HAP-1 (cell line): ENCODE results near the gene SPON1.

Source experiments
- DNase-seq, 2 experiments: peaks; one replicate each; pipeline ENCODE4 v3.0.0-alpha.2; 2016 to 2020; ENCODE audit warnings: low spot score in 2 of 2
- H3K27me3 ChIP-seq: fragments of 250-450 bp; sonication (Bioruptor Pico); 2 replicates; pipeline ENCODE4 v1.5.1; 2020; ENCODE audit warnings: low read depth, mild to moderate bottlenecking, moderate library complexity
- H3K36me3 ChIP-seq: fragments of 250-450 bp; sonication (Bioruptor Pico); replicated peaks from 2 replicates; pipeline ENCODE4 v1.5.1; 2020; ENCODE audit warnings: mild to moderate bottlenecking
- H3K4me1 ChIP-seq: fragments of 250-450 bp; sonication (Bioruptor Pico); 2 replicates; pipeline ENCODE4 v1.5.1; 2020; ENCODE audit warnings: mild to moderate bottlenecking
- H3K4me3 ChIP-seq: fragments of 250-450 bp; sonication (Bioruptor Pico); 2 replicates; pipeline ENCODE4 v1.5.1; 2020; ENCODE audit warnings: mild to moderate bottlenecking, moderate library complexity
- H3K9me3 ChIP-seq: fragments of 250-450 bp; sonication (Bioruptor Pico); 2 replicates; pipeline ENCODE4 v1.5.1; 2020; ENCODE audit warnings: mild to moderate bottlenecking, moderate library complexity
- in situ Hi-C: fragments of 300-500 bp; cut with MboI; formaldehyde crosslinking; loops from 3 replicates; pipeline ENCODE4 v1.14.3; 2020; ENCODE audit warnings: low sequenced_read_pairs, inconsistent platforms, mixed read lengths

SPON1 gene

DNA sequence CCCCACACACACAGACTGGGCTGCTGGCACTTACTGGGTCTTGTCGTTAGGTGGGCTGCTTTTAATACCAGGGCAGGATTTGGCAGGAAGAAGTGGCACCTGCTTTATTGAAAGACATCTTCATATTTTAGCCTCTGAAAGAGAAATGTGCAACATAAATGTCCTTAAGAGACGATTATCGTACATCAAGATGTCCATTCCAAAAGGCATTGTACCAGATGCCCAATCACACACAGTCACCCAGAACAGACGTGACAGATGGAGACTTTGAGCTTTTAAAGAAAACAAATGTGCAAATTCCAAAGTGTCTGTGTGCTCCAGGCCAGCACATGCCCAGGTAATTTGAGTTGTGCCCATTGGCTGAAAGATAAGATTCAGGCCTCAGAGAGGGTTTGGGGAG is 240.8 kb downstream of the SPON1 start:
- H3K36me3 ChIP-seq: no peaks in the 10 kb centered on the region
- in situ Hi-C loops: no loop called here
- H3K4me1 ChIP-seq: no peaks in the 10 kb centered on the region
- no peak for DNase-seq
- no peak overlapping the region for H3K4me3 ChIP-seq
- peaks cover 13% of the 10 kb centered on the region for H3K27me3 ChIP-seq
- no peaks in the 10 kb centered on the region for H3K9me3 ChIP-seq

DNA sequence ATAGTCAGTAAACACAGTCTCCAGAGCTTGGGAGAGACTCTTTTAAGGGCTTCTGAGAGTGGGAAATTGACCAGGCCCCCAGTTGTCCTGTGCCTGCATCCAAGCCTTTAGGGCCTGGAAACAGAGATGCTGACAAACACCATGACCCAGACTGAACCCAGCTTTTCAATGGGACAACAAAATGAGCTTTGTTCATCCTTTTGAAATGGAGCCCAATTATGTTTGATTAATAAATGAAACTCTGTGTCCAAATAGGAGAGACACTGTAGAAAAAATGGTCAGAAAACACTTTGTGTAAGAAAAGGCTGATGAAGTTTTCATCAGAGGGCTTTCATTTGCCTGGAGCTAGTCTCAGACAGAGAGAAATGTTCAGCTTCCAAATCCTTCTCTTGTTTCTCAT is 250.5 kb downstream of the SPON1 start:
- H3K36me3 ChIP-seq: no peaks in the 10 kb centered on the region
- H3K27me3 ChIP-seq: peaks cover 6% of the 10 kb centered on the region; the same call in 1 of the 2 replicates
- H3K4me1 ChIP-seq: no peaks in the 10 kb centered on the region
- H3K9me3 ChIP-seq: no peaks in the 10 kb centered on the region
- in situ Hi-C loops: no loop called here
- H3K4me3 ChIP-seq: no peak overlapping the region
- DNase-seq: no peak

DNA sequence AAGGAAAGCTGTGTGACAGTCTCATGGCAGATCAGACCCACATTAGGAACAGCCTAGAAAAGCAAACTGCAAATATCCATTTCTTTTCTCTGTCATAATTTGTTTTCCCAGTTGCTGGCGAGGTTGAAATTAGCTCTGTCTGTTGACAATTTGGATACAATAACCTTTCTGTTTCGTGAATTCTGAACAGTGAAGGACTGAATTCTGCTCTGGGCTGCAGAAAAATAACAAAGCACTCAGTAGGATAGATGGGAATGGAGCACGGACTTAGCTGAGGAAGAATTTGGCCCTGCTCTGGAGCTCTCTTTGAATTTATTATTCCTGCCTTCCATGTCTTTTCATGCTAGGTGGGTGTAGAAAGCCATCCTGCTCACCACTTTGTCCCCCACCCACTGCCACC is 256.2 kb downstream of the SPON1 start:
- in situ Hi-C loops: no loop called here
- no peak for DNase-seq
- H3K36me3 ChIP-seq: no peaks in the 10 kb centered on the region
- H3K27me3 ChIP-seq: peaks cover 9% of the 10 kb centered on the region
- no peaks in the 10 kb centered on the region for H3K4me1 ChIP-seq
- no peaks in the 10 kb centered on the region for H3K9me3 ChIP-seq
- H3K4me3 ChIP-seq: no peak overlapping the region

DNA sequence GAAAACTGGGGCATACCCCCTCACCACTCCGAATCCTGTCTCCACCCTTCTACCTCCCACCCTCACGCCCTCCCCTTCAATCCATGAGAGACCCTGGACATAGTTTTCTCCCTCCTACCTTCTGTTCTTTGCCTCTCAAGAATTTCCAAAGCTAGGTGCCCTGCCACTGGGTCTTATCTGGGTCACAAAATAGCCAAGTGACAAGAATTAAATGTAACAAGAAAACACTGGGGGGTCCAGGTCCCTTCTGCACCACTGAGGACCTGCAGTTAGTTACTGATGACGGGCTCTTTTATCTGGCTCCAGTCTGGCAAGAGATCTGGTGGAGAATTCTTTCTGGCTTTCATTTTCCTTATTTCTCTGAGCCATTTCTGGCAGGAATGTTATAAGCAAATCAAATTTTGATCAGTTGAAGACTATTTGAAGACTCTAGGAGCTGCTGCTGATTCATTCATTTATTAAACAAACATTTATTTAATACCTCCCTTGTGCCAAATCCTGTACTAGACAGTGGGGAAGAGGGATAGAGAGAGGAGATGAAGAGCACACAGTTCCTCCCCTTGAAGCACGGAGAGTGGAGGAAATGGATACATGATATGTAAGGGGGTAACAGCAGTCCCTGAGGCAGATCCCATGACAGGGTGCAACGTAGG is 261.2 kb downstream of the SPON1 start:
- DNase-seq: no peak

DNA sequence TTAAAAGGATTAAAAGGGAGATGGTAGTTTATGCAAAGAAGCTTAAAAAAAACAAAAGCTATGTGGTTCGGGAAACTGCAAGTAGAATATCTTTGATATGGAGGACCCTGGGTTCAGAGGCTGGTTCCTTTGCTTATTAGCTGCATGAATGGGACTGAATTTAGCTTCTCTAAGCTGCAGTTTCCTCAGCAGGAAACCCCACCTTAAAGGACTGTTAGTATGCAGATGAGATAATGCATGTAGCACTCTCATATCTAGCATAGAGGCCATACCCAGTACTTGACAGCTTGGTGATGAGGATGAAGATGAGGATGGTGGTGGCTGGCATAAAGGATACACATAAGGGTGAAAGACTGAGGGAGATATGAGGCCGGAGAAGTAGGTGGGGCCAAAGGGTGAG is 261.9 kb downstream of the SPON1 start:
- no peaks in the 10 kb centered on the region for H3K36me3 ChIP-seq
- no peaks in the 10 kb centered on the region for H3K4me1 ChIP-seq
- in situ Hi-C loops: no loop called here
- H3K4me3 ChIP-seq: no peak overlapping the region
- DNase-seq: no peak
- H3K27me3 ChIP-seq: peaks cover 10% of the 10 kb centered on the region
- H3K9me3 ChIP-seq: no peaks in the 10 kb centered on the region

More for the DNA sequence above, 261.2 kb downstream of the SPON1 start:
- Histone ChIP-seq H3K4me1 (no peaks in the 10 kb centered on the region), H3K36me3 (no peaks in the 10 kb centered on the region), H3K27me3 (peaks cover 13% of the 10 kb centered on the region), H3K9me3 (no peaks in the 10 kb centered on the region), H3K4me3 (no peak overlapping the region)
- in situ Hi-C loops: no loop called here

DNA sequence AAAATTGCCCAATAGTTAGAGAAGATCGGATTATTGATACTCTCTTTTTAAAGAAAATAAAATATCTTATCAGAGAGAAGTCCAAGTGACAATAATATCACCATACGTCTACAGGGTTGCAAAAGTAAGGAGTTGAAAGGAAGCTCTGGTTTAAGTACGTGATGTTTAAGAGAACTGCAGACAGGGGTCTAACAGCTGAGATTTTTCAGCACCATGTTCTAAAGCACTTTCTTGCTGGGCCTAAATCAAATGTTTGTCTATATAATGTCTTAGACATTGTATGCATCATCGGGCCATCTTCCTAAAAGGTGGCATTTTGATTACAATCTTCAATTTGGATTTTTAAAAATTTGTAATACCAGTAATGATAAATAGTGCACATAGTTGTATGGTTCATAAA is 263.1 kb downstream of the SPON1 start:
- in situ Hi-C loops: loop anchor here (25.0 kb wide), 1 partner anchor 1013 kb away; no protein-coding TSS in a partner anchor
- DNase-seq: no peak
- H3K4me1 ChIP-seq: peaks cover 5% of the 10 kb centered on the region
- no peak overlapping the region for H3K4me3 ChIP-seq
- H3K27me3 ChIP-seq: peaks cover 12% of the 10 kb centered on the region
- no peaks in the 10 kb centered on the region for H3K36me3 ChIP-seq
- H3K9me3 ChIP-seq: no peaks in the 10 kb centered on the region

DNA sequence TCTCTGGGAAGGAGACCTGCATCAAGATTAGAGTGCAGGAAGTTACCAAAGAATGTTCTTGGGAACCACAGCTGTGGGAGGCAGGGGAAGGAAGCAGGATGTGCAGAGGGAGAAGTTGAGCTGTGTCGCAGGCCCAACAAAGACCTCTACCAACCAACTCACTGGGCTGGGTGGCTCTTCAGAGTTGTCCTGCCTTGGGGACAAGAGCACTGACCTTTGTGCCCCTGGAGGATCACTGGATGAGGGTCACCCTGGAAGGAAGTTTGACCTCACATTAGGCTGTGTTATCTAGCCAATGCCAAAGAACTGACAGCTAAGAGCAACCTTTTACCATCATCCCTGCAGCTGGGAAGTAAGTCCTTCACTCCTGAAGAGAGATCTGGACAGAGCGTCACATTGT is 265.8 kb downstream of the SPON1 start:
- in situ Hi-C loops: loop anchor here (25.0 kb wide), 1 partner anchor 1016 kb away; no protein-coding TSS in a partner anchor
- no peaks in the 10 kb centered on the region for H3K36me3 ChIP-seq
- no peaks in the 10 kb centered on the region for H3K9me3 ChIP-seq
- H3K27me3 ChIP-seq: peaks cover 25% of the 10 kb centered on the region
- peaks cover 5% of the 10 kb centered on the region for H3K4me1 ChIP-seq
- DNase-seq: no peak
- H3K4me3 ChIP-seq: no peak overlapping the region

DNA sequence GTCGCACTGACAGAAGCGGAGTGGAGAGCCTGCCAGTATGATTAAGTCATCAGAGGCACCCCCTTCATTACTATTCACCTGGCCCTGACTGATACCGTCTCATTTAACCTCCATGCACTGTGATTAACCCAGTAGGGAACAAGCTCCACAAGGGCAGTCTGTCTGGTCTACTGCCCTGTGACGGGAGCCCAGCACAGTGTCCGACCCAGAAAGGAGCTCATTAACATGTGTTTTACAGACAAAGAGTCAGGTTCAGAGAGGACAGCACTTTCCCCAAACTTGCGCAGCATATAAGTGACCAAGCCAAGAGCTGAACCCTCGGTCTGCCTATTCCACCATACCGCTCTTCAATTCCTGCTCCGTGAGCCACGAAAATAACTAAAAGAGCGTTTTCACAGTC is 266.9 kb downstream of the SPON1 start:
- Histone ChIP-seq H3K9me3 (no peaks in the 10 kb centered on the region), H3K27me3 (peaks cover 22% of the 10 kb centered on the region), H3K4me1 (peaks cover 5% of the 10 kb centered on the region), H3K4me3 (no peak overlapping the region), H3K36me3 (no peaks in the 10 kb centered on the region)
- in situ Hi-C loops: loop anchor here (25.0 kb wide), 1 partner anchor 1017 kb away; no protein-coding TSS in a partner anchor
- no peak for DNase-seq

DNA sequence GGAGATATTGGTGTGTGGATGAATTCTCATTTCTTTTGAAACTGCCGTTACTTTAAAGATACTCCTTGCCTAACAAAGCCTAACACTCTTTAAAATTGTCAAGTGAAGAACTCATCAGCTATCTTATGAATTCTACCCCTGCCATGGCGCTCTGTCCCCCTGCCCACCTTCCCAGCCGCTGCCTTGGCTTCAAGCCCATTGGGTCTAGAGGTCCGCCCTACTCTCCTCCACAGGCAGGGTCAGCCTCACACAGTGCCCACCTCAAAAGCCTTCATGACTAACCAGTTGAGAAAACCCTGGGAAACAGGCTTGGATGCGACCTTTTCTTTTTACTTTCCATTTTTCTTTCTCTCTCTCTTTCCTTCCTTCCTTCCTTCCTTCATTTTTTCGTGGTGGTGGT is 267.9 kb downstream of the SPON1 start:
- DNase-seq: no peak
- in situ Hi-C loops: loop anchor here (25.0 kb wide), 1 partner anchor 1018 kb away; no protein-coding TSS in a partner anchor
- H3K36me3 ChIP-seq: no peaks in the 10 kb centered on the region
- peaks cover 28% of the 10 kb centered on the region for H3K27me3 ChIP-seq
- peaks cover 5% of the 10 kb centered on the region for H3K4me1 ChIP-seq
- no peak overlapping the region for H3K4me3 ChIP-seq
- no peaks in the 10 kb centered on the region for H3K9me3 ChIP-seq

DNA sequence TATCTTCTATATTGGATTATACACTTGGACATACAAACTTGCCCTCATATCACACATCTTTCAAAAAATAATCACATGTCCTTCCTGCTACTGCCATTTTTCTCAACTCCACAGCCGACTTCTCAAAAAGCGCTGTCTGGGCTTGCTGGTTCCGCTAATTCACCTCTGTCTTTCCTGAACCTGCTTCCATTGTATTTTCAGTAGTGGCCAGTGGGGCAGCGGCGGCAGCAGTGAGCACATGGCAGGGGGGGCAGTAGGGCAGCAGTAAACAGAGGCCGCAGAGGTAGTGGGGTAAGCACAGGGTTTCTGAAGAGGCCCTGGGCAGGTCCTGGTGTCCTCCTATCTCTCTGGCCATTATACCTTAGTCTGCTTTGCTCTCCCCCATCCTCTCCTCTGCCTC is 270.1 kb downstream of the SPON1 start:
- peak in 1 of 2 experiments; percentile 46 for DNase-seq
- in situ Hi-C loops: loop anchor here (25.0 kb wide), 1 partner anchor 1020 kb away; no protein-coding TSS in a partner anchor
- Histone ChIP-seq H3K4me3 (no peak overlapping the region), H3K27me3 (peaks cover 27% of the 10 kb centered on the region), H3K36me3 (no peaks in the 10 kb centered on the region), H3K4me1 (peaks cover 5% of the 10 kb centered on the region), H3K9me3 (no peaks in the 10 kb centered on the region)

DNA sequence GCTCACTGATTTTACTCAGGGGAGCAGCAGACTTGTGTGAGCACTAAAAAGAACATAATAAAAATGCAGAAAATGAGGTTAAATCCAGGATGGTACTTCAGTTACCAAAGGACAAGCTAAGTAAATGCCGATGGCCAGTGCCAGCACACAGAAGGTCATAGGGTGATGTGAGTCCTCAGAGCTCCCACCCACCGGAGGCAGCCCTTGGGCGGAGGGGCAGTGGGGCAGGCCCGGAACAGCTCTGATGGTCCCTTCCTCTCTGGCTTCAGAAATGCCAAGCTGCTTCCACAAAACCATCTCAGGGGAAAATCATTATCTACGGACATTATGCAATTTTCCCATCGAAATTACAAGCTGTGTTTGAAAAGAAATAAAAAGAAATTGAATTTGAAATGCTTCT is 271.9 kb downstream of the SPON1 start:
- Histone ChIP-seq H3K36me3 (no peaks in the 10 kb centered on the region), H3K4me1 (peaks cover 5% of the 10 kb centered on the region), H3K4me3 (no peak overlapping the region), H3K9me3 (no peaks in the 10 kb centered on the region), H3K27me3 (peaks cover 41% of the 10 kb centered on the region)
- in situ Hi-C loops: loop anchor here (25.0 kb wide), 1 partner anchor 1022 kb away; no protein-coding TSS in a partner anchor
- DNase-seq: no peak

DNA sequence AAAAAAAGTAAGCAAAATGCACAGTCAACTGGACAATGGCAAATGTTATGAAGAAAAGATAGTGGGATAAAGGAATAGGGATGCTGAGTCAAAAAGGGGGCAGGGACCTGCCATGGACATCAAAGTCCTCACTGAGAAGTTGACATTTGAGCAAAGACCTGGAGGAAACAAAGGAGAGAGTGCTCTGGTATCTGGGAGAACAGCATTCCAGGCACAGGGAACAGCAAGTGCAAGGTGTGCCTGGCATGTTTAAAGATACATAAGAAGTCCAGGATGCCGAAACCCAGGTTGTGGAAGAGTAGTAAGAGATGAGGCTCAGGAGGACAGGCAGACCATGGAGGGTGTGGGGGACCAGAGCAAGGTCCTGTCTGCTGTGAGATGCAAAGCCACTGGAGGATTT is 273.2 kb downstream of the SPON1 start:
- no peaks in the 10 kb centered on the region for H3K36me3 ChIP-seq
- in situ Hi-C loops: loop anchor here (25.0 kb wide), 1 partner anchor 1023 kb away; no protein-coding TSS in a partner anchor
- no peaks in the 10 kb centered on the region for H3K9me3 ChIP-seq
- no peak for DNase-seq
- H3K4me1 ChIP-seq: no peaks in the 10 kb centered on the region
- no peak overlapping the region for H3K4me3 ChIP-seq
- H3K27me3 ChIP-seq: peaks cover 49% of the 10 kb centered on the region

DNA sequence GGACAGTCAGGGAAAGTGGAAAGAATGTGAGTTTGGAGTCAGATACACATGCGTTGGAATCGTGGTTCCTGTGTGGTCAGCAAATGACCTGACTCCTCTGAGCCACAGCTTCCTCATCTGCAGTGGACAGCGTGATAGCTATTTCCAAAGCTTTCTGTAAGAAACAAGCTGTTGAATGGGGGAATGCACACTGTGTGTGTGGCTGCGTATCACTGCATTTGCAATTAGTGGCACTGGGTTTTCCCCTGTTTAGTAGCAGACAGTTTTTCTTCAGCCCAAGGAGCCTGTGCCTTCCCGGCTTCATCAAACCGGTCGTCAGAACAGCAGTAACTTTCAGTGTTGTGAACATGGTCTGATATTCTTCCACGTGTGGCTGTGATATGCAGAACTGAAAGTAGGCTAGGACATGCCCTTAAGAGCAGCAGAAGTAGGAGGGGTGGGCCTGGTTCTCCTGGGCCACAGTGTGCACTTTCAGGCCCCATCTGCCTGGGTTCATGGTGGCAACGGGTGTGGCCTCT is 275.0 kb downstream of the SPON1 start:
- Histone ChIP-seq H3K4me3 (no peak overlapping the region), H3K27me3 (peaks cover 48% of the 10 kb centered on the region), H3K36me3 (no peaks in the 10 kb centered on the region), H3K4me1 (no peaks in the 10 kb centered on the region), H3K9me3 (no peaks in the 10 kb centered on the region)
- in situ Hi-C loops: loop anchor here (25.0 kb wide), 1 partner anchor 1025 kb away; no protein-coding TSS in a partner anchor
- no peak for DNase-seq

DNA sequence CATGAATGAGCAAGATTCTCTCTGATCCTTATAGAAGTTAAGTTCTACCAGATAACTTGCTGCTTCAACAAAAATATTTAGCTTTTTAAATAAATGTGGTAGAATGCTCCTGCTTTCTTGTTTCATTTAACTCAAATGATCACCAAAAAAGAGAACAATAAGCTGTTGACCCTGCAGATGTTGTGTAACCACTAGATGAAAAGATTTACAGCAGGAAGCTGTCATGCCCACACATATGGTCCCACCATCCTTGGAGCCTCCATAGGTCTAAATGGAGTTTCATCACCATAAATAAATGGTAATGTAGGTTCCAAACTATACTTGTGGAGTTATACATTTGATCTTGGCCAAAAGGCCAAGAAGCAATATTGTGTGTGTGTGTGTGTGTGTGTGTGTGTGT is 277.7 kb downstream of the SPON1 start:
- DNase-seq: no peak
- no peaks in the 10 kb centered on the region for H3K36me3 ChIP-seq
- H3K9me3 ChIP-seq: no peaks in the 10 kb centered on the region
- H3K4me1 ChIP-seq: no peaks in the 10 kb centered on the region
- in situ Hi-C loops: loop anchor here (25.0 kb wide), 1 partner anchor 1028 kb away; no protein-coding TSS in a partner anchor
- H3K27me3 ChIP-seq: peaks cover 41% of the 10 kb centered on the region
- no peak overlapping the region for H3K4me3 ChIP-seq
